Common myeloid progenitor, CD34-positive (primary cell): Measurements from ENCODE around the gene CARD14.
"Not testable (repeated sequence)": the region's sequence is repeated elsewhere in the genome, so short reads cannot be mapped to it uniquely, and the experiment has no call there.

Experiments used
- CTCF ChIA-PET: fragments of 350-600 bp; sonication (Branson Sonifier 250); formaldehyde crosslinking; loops from one replicate; lab custom pipeline; 2021; ENCODE audit warnings: antibody characterized with exemption; lab: Charles Lee
- POLR2A ChIA-PET: fragments of 350-600 bp; sonication (Branson Sonifier 250); formaldehyde crosslinking; loops from one replicate; lab custom pipeline; 2021; ENCODE audit warnings: antibody characterized with exemption; lab: Charles Lee
- DNase-seq, 3 donors: peaks; one replicate each; pipeline versions ENCODE4 v3.0.0 to v3.0.0-alpha.2; 2013
- H3K27ac ChIP-seq, 2 experiments: 1 replicate in 1 of 2; 2 replicates in 1 of 2; pipeline ENCODE4 v1.7.0; 2013; ENCODE audit warnings: inconsistent platforms in 2 of 2, low read length in 2 of 2, mild to moderate bottlenecking in 2 of 2, low read depth in 1 of 2, moderate library complexity in 1 of 2; ENCODE audit not compliant: severe bottlenecking in 2 of 2, insufficient read depth in 1 of 2, poor library complexity in 1 of 2
- H3K27me3 ChIP-seq, 5 experiments: replicated peaks in 2 of 5; 1 replicate in 3 of 5; 2 replicates in 2 of 5; pipeline versions ENCODE4 v1.6.1 to v1.7.0; 2013; ENCODE audit warnings: low read length in 4 of 5, mild to moderate bottlenecking in 2 of 5, moderate library complexity in 2 of 5, inconsistent platforms in 1 of 5; ENCODE audit not compliant: insufficient read depth in 5 of 5, control insufficient read depth in 4 of 5
- H3K36me3 ChIP-seq, 4 experiments: 1 replicate in 2 of 4; 2 replicates in 2 of 4; pipeline versions ENCODE4 v1.6.1 to v1.7.0; 2013; ENCODE audit warnings: low read length in 3 of 4, control low read depth in 1 of 4, mild to moderate bottlenecking in 1 of 4; ENCODE audit not compliant: control insufficient read depth in 4 of 4, insufficient read depth in 4 of 4
- H3K4me1 ChIP-seq, 4 experiments: 1 replicate in 3 of 4; 2 replicates in 1 of 4; pipeline versions ENCODE4 v1.6.1 to v1.7.1; 2013; ENCODE audit warnings: low read length in 3 of 4, mild to moderate bottlenecking in 3 of 4, control low read depth in 1 of 4, inconsistent platforms in 1 of 4, moderate library complexity in 1 of 4; ENCODE audit not compliant: control insufficient read depth in 4 of 4, insufficient read depth in 4 of 4; ENCODE audit errors: control extremely low read depth in 1 of 4
- H3K4me3 ChIP-seq, 7 experiments: 1 replicate in 4 of 7; 2 replicates in 3 of 7; pipeline versions ENCODE4 v1.5.1 to v1.7.0; 2013; ENCODE audit warnings: mild to moderate bottlenecking in 7 of 7, low read length in 6 of 7, moderate library complexity in 6 of 7, inconsistent platforms in 2 of 7, low read depth in 2 of 7, control low read depth in 1 of 7; ENCODE audit not compliant: insufficient read depth in 4 of 7, control insufficient read depth in 1 of 7; ENCODE audit errors: extremely low read depth in 1 of 7
- H3K9me3 ChIP-seq, 5 experiments: 1 replicate in 4 of 5; 2 replicates in 1 of 5; pipeline versions ENCODE4 v1.6.1 to v1.7.1; 2013; ENCODE audit warnings: low read length in 4 of 5, mild to moderate bottlenecking in 2 of 5, inconsistent platforms in 1 of 5, low read depth in 1 of 5, moderate library complexity in 1 of 5; ENCODE audit not compliant: control insufficient read depth in 4 of 5, insufficient read depth in 2 of 5; ENCODE audit errors: control extremely low read depth in 1 of 5
- WGBS: methylation state at CpG from one replicate; pipeline ENCODE4 v1.1.5; 2013; ENCODE audit not compliant: insufficient coverage; 5-methylcytosine and 5-hydroxymethylcytosine counted together

Gene CARD14

DNA sequence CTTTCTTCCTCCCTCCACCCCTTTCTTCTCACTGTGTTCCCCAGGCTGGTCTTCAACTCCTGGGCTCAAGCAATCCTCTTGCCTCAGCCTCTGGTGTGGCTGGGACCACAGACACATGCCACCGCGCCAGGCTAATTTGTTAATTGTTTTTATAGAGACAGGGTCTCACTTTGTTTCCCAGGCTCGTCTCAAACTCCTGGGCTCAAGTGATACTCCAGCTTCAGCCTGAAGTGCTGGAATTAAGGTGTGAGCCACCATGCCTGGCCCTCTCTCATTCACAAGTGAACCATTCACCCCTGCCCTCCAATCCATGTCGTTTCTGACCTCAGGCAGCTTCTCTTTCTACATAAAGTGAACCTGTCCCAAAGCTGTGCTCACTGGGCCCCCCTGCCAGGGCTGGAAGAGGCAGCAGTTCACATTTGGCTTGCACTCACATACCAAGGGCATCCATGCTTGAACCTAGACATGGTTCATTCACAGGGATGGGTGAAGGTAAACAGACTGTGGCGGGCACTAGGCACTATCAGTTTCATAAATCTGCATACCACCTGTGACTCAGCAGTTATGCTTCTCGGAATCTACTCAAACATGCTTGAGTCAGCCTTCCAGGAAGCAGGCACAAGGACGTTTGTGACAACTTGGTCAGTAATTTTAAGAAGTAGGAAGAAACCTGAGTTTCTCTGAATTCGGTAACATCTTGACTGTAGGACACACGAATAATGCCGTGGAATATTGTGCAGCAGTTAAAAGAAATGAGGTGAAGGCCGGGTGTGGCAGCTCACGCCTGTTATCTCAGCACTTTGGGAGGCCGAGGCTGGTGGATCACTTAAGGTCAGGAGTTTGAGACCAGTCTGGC is 84.8 kb downstream of the CARD14 start:
- peak overlapping the region in 1 of 2 experiments; percentile 66 for H3K27ac ChIP-seq
- ChIA-PET POLR2A (interaction anchor here (0.6 to 1.0 kb wide), 2 partner anchors 33 to 257 kb away, joined by 3 read pairs; no protein-coding TSS in a partner anchor), CTCF (interaction anchor here (1.0 to 1.7 kb wide), 2 partner anchors 10 to 153 kb away, joined by 3 to 5 read pairs; partner anchors contain the start of gene GAA)
- H3K27me3 ChIP-seq: no peaks in the 10 kb centered on the region
- WGBS: 23% methylated on average over 10 of the region's 13 CpGs
- DNase-seq: peak; percentile 82 to 95 (median 93)
- H3K9me3 ChIP-seq: no peaks in the 10 kb centered on the region
- peaks cover 7 to 46% (median 30%) of the 10 kb centered on the region in 4 experiments for H3K4me1 ChIP-seq
- H3K4me3 ChIP-seq: peak overlapping the region in 3 of 7 experiments; percentile 22 to 64 (median 28)
- H3K36me3 ChIP-seq: no peaks in the 10 kb centered on the region

DNA sequence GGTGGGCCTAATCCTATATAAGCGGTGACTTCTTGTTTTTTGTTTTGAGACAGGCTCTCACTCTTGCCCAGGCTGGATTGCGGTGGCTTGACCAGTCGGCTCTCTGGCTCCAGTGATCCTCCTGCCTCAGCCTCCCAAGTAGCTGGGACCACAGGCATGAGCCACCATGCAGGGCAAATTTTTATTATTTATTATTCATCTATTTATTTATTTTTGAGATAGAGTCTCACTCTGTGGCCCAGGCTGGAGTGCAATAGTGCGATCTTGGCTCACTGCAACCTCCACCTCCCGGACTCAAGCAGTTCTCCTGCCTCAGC is 86.2 kb downstream of the CARD14 start:
- Histone ChIP-seq H3K9me3 (no peaks in the 10 kb centered on the region), H3K27me3 (no peaks in the 10 kb centered on the region), H3K27ac (peak overlapping the region in 1 of 2 experiments; percentile 66), H3K4me1 (peaks cover 7 to 50% (median 35%) of the 10 kb centered on the region in 4 experiments), H3K36me3 (no peaks in the 10 kb centered on the region), H3K4me3 (no peak overlapping the region)
- ChIA-PET CTCF (no interaction called here), POLR2A (no interaction called here)
- no peak for DNase-seq
- WGBS: 96% methylated on average over 4 of the region's 5 CpGs

DNA sequence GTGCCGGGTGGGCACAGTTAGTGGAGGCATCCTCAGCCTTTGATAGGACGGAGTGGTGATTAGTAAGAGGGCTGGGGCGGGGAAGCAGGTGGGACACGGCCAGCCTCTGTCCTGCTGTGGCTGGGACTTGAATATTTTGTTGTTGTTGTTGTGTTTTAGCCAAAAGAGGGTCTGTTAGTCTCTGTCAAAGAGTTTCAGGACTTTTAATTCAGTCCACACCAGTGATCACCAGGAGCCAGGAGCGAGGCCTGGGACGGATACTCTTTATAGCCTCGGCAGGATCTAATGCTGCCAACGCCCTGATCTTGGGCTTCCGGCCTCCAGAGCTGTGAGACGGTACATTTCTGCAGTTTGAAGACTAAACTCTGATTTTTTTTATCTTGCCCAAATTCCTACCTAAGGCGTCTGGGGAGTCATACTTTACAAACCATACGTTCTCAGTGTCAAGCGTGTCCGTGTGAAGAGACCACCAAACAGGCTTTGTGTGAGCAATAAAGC is 87.9 kb downstream of the CARD14 start:
- H3K27ac ChIP-seq: peak overlapping the region in 1 of 2 experiments; percentile 49
- POLR2A ChIA-PET: no interaction called here
- H3K4me1 ChIP-seq: peaks cover 11 to 68% (median 52%) of the 10 kb centered on the region in 4 experiments
- CTCF ChIA-PET: no interaction called here
- H3K4me3 ChIP-seq: no peak overlapping the region
- DNase-seq: no peak
- no peaks in the 10 kb centered on the region for H3K27me3 ChIP-seq
- H3K36me3 ChIP-seq: no peaks in the 10 kb centered on the region
- no peaks in the 10 kb centered on the region for H3K9me3 ChIP-seq
- 90% methylated on average over 10 of the region's 14 CpGs for WGBS

DNA sequence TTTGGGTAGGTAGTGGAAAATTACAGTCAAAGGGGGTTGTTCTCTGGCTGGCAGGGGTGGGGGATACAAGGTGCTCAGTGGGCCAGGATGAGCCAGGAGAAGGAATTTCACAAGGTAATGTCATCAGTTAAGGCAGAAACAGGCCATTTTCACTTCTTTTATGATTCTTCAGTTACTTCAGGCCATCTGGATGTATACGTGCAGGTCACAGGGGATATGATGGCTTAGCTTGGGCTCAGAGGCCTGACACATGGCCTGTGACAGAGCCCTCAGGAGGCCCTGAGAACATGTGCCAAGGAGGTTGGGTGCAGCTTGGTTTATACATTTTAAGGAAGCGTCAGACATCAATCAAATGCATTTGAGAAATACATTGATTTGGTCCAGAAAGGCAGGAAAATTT is 88.5 kb downstream of the CARD14 start:
- Histone ChIP-seq H3K4me1 (peaks cover 11 to 69% (median 55%) of the 10 kb centered on the region in 4 experiments), H3K27ac (peak overlapping the region in 1 of 2 experiments; percentile 54)
- CTCF ChIA-PET, H3K36me3 ChIP-seq, POLR2A ChIA-PET, DNase-seq, H3K4me3 ChIP-seq, H3K27me3 ChIP-seq, H3K9me3 ChIP-seq: not testable (repeated sequence)
- 71% methylated on average over 1 of the region's 2 CpGs for WGBS
